Measurements from ENCODE around the gene FOXD4.
"Not testable (repeated sequence)": the region's sequence is repeated elsewhere in the genome, so short reads cannot be mapped to it uniquely, and the experiment has no call there.

DNA sequence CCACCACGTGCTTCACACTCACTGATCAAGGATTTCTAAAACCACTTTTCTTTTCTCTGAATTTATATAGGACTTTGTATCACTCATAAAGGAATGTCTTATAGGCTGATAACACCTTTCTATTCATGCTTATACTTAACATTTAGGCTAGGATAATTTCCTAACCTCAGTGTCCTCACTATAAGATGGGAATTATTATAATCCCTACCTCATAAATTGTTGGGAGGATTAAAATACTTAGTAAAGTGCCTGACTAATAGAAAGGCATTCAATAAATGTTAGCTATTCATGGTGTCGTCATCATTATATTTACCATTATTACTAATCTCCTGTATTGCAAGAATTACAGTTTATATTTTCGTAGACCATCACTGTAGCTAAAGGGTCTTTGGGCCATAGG lies 41.8 kb downstream of the FOXD4 start:
- TF ChIP-seq, protein P1, sequence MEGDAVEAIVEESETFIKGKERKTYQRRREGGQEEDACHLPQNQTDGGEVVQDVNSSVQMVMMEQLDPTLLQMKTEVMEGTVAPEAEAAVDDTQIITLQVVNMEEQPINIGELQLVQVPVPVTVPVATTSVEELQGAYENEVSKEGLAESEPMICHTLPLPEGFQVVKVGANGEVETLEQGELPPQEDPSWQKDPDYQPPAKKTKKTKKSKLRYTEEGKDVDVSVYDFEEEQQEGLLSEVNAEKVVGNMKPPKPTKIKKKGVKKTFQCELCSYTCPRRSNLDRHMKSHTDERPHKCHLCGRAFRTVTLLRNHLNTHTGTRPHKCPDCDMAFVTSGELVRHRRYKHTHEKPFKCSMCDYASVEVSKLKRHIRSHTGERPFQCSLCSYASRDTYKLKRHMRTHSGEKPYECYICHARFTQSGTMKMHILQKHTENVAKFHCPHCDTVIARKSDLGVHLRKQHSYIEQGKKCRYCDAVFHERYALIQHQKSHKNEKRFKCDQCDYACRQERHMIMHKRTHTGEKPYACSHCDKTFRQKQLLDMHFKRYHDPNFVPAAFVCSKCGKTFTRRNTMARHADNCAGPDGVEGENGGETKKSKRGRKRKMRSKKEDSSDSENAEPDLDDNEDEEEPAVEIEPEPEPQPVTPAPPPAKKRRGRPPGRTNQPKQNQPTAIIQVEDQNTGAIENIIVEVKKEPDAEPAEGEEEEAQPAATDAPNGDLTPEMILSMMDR (conservative IDR thresholded peaks at IDR 0.05; ENCODE audit: low read depth, low read length): not testable (repeated sequence)
- TF ChIP-seq EZH2 (IDR thresholded peaks at IDR 0.05; ENCODE audit: low read length, unreplicated experiment); EZH2phosphoT487 (IDR thresholded peaks at IDR 0.05; ENCODE audit: borderline replicate concordance, low read length): not testable (repeated sequence)
